MM.1S (cell line): ENCODE results near the gene FBH1.

Experiments
- CTCF ChIP-seq: fragments of 300-600 bp; sonication (generic); IDR thresholded peaks from 2 replicates; pipeline ENCODE4 v1.5.1; 2016; ENCODE audit warnings: antibody characterized with exemption, low read length, mixed read lengths
- EZH2 ChIP-seq: fragments of 300-600 bp; sonication (generic); optimal IDR thresholded peaks from 2 replicates; pipeline ENCODE3; 2017; ENCODE audit warnings: low read depth, mild to moderate bottlenecking, antibody characterized with exemption, low read length, mixed read lengths
- EZH2phosphoT487 ChIP-seq: fragments of 300-600 bp; sonication (generic); IDR thresholded peaks from 2 replicates; pipeline ENCODE4 v1.6.1; 2018; ENCODE audit warnings: antibody characterized with exemption, low read length

DNA sequence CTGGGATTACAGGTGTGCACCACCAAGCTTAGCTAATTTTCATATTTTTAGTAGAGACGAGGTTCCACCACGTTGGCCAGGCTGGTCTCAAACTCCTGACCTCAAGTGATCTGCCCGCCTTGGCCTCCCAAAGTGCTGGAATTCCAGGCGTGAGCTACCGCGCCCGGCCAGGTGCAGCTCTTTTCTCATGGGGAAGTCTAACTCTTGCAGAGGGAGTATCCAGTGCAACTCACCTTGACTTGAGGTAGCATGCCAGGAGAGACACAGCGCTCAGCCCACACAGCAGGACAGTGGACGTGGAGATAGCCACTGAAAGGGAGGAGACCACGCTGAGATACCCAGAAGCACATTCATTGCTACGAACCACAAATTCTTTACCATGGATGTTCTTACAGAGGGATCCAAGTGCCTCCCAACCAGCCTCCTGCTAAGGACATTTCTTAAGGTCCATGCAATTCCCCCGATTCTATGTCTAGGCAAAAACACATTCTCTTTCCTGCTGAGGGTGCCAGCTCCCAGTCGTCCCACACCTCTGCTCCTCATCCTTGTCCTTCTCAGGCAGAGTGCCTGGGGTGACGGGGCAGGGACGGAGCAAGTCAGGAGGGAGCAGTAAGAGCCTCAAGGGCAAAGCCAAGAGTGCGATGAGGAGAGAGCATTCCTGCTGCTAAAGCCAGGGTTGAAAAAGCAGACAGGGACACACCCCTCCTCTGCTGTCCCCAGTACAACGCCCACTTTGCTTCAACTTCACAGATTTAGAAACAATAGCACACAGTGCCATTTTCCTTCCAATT lies 66.3 kb downstream of the FBH1 start:
- TF ChIP-seq CTCF (no peak), EZH2phosphoT487 (no peak), EZH2 (no peak)
